ENCODE data around the gene S100A11. TPM values are rescaled to one million over a fixed set of nuclear protein-coding genes. Genes with fewer than 3 reads are reported as not detected.

S100A11 gene
- total and polyA plus RNA-seq, 9 of the 15 experiments (the other 6 are each of a cell fraction or from before 2014, with no cell fraction given), result 131 to 808 (median 235) TPM

DNA sequence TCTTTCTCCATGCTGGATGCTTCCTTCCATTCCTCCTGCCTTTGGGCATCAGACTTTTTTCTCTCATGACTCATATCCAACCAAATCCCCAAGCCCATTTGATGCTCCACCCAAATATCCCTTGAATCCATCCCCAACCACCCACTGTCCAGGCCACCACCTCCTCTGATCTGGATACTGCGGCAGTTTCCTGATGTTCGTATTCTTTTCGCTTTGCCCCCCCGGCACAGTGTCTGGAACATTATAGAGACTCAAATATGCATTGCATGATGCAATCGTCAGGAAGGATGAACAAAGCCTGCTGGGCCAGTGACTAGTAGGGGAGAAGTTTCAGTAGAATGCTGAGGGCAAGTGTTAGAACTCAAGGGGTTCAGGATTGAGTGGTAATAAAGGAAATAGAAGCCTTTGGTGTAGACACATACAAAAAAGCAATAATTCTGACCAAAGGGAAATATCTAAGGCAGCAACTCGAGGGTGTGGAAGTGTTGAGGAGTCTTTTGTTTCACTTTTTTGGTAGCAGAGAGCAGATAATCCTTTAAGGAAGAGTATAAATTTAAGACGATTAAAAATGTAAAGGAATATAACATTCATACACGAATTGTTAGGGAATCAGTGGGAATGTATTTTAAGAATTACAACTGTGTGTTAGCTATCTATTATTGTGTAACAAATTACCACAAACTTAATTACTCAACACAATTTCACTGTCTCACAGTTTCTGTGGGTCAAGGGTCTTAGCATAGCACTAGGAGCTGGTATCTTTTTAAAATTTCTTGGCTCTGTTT, 7.5 kb downstream of the S100A11 start (continued):
- TF ChIP-seq, protein P1, sequence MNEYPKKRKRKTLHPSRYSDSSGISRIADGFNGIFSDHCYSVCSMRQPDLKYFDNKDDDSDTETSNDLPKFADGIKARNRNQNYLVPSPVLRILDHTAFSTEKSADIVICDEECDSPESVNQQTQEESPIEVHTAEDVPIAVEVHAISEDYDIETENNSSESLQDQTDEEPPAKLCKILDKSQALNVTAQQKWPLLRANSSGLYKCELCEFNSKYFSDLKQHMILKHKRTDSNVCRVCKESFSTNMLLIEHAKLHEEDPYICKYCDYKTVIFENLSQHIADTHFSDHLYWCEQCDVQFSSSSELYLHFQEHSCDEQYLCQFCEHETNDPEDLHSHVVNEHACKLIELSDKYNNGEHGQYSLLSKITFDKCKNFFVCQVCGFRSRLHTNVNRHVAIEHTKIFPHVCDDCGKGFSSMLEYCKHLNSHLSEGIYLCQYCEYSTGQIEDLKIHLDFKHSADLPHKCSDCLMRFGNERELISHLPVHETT (CRISPR knock-in tag; conservative IDR thresholded peaks at IDR 0.05 in 1 of 2, IDR thresholded peaks at IDR 0.05 in 1 of 2), result no peak
- TF ChIP-seq ZNF644 (tag; IDR thresholded peaks at IDR 0.05; ENCODE audit: low read depth) (no peak), LARP7 (IDR thresholded peaks at IDR 0.05) (no peak), REST (IDR thresholded peaks at IDR 0.05; ENCODE audit: borderline replicate concordance) (no peak), REST (CRISPR knock-in tag; IDR thresholded peaks at IDR 0.05; ENCODE audit: low read depth) (no peak), MIER1 (IDR thresholded peaks at IDR 0.05; ENCODE audit: low read depth) (no peak), ZNF77 (CRISPR knock-in tag; IDR thresholded peaks at IDR 0.05) (no peak), RBBP5 (IDR thresholded peaks at IDR 0.05; ENCODE audit: borderline replicate concordance, insufficient read depth, low read length, poor library complexity, severe bottlenecking) (no peak), ZSCAN32 (CRISPR knock-in tag; IDR thresholded peaks at IDR 0.05) (peak; percentile 93), HNRNPLL (IDR thresholded peaks at IDR 0.05; ENCODE audit: low read depth, low read length, poor library complexity, severe bottlenecking) (no peak), CXXC5 (CRISPR knock-in tag; IDR thresholded peaks at IDR 0.05) (peak; percentile 41; the same call in 1 of the 2 replicates), L3MBTL2 (IDR thresholded peaks at IDR 0.05) (0 out of 2 replicates have a peak, but pooled peaks have one; percentile 20), ELF2 (CRISPR knock-in tag; IDR thresholded peaks at IDR 0.05) (no peak)
- TF ChIP-seq, protein P2, sequence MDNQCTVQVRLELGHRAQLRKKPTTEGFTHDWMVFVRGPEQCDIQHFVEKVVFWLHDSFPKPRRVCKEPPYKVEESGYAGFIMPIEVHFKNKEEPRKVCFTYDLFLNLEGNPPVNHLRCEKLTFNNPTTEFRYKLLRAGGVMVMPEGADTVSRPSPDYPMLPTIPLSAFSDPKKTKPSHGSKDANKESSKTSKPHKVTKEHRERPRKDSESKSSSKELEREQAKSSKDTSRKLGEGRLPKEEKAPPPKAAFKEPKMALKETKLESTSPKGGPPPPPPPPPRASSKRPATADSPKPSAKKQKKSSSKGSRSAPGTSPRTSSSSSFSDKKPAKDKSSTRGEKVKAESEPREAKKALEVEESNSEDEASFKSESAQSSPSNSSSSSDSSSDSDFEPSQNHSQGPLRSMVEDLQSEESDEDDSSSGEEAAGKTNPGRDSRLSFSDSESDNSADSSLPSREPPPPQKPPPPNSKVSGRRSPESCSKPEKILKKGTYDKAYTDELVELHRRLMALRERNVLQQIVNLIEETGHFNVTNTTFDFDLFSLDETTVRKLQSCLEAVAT (IDR thresholded peaks at IDR 0.05), result peak in 1 of 2 experiments; percentile 33; a peak in 1 of 4 replicates
- TF ChIP-seq, protein P3, sequence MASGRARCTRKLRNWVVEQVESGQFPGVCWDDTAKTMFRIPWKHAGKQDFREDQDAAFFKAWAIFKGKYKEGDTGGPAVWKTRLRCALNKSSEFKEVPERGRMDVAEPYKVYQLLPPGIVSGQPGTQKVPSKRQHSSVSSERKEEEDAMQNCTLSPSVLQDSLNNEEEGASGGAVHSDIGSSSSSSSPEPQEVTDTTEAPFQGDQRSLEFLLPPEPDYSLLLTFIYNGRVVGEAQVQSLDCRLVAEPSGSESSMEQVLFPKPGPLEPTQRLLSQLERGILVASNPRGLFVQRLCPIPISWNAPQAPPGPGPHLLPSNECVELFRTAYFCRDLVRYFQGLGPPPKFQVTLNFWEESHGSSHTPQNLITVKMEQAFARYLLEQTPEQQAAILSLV (tag; IDR thresholded peaks at IDR 0.05), result peak; percentile 87
